Glomerular visceral epithelial cell (primary cell): Measurements from ENCODE around the gene PIGV.
A peak's percentile ranks its signal among the peaks of the same experiment; 100 is the strongest.

Experiments
- DNase-seq: peaks from one replicate; pipeline ENCODE4 v3.0.0-alpha.2; 2016; ENCODE audit errors: extremely low spot score

The PIGV gene

DNA sequence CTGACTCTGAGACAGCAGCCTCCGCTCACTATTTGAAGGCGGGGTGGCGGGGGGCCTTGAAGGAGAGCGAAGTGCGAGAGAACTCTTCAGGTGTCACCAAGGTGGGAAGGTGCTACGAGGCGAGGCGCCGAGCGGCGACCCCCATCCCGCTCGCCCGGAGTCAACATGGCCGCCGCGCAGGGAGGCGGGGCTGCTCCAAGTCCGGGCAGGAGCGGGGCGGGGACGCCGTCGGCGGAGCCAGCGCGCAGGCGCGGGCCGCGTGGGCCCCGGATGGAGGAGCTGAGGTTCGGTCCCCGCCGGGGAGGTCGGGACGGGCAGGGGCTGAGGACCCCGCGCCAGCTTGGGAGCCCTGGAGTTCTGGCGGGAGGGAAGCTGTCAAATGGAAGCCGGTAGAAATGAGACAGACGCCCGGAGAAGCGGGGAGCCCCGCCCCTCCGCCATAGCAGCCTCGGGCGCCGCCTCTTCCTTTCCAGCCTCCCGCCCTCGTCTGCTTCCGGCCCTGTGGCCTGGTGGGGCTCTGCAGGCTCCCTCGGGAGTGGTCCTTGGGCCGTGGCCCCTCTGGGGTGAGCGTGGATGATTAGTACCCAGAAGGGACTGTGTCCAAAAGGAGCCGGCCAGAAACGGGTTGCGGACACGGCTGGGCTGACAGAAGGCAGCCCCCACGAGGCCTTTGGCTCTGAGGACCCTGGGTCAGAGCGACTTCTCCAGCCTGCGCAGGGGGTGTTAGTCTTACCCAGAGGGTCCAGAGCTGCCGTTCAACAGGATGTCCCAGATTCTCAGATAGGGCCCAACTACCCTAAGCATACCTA lies at the start of gene PIGV:
Gene PIGV (plus strand): TSS at position 245 of the 809 bp plus-strand sequence. CDS start 2,866 bp downstream, outside the sequence.
- peak; percentile 84 for DNase-seq

DNA sequence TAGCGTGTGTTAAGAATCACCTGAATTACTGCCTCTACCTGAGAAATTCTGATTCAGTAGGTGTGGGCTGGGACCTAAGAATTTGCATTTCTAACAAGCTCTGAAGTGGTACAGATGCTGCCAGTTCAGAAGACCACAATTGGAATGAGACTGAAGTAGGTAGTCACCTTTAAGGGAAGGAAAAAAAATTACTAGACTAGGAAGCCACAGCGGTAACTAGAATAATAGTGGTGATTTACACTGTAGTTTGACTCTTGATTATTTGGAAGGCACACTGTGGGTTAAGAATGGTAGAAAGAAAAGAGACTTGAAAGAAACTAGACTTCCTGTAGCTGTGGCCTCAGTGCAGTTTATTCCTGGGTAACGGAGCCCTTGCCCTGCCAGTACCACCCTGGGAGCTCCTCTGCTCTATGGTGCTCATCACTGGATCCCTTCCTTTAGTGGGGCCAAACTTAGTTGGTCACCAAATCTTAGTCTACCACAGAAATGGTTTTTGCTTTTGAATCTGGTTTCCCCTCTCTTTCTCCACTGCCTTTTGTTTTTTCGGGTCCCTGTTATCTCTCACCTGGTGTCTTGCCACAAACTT lies 48.3 kb upstream of the PIGV start:
- DNase-seq: no peak

DNA sequence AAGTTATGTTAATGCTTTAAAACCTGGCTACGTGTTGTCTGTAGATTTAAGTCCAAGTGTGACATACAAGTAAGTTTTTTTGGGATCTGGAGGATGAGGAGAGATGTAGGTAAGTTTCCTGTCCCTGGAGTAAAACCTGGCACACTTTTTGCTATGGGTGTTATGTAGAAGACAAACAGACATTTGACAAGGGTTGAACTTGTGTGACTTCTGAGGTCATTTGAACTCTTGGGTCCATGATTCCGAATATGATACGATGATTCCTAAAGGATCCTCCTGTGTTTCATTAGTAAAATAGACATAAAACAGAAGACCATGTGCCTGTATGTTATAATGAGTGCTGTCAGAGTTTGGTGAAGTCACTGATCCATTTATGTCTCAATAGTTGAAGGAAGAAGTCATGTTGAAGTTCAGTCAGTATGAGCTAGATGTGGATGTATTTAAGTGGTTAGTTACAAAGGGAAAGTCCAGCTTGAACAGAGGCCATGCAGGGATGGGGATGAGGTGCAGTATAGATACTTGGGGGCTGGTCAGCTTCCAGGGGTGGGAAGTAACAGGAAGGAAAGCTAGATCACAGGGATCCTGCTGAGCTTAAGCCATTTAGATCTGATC lies 47.6 kb upstream of the PIGV start:
- no peak for DNase-seq

DNA sequence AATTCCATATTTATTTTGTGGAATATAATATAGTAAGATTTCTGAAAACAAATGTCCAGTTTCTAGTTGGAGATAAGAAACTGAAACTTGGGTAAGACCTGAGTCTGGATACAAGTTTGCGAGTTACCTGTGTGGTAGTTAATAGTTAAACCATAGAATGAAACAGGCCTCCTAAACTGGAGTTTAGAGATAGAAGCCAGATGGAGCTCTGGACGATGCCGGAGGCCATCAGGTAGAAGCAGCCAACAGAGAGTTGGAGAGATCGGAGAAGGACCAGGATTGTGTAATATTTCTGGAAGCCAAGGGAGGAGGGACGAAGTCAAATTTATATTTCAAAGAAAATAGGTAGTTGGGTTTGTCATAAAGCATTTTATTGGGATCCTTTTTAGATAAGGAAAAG lies 46.8 kb upstream of the PIGV start:
- DNase-seq: no peak

DNA sequence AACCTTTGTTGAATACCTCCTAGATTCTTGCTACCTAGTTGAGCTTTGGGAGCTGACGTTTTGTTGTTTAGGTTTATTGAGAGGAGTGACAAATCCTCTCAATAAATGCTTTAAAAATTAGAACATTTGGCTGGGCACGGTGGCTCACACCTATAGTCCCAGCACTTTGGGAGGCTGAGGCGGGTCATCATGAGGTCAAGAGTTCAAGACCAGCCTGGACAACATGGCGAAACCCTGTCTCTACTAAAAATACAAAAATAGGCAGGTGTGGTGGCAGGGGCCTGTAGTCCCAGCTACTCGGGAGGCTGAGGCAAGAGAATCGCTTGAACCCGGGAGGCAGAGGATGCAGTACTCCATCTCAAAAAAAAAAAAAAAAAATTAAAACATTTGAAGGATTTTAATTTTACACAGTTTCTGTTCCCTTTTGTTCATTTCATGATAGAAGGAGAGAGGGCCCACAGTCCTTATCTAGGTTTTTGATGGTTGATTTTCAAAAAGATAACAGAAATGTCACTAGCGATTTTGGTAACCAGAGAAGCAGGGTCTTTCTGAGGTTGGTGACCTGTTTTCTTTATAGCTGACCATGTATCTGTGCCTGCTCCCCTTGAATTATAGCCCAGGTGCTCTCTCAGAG lies 44.2 kb upstream of the PIGV start:
- DNase-seq: no peak

DNA sequence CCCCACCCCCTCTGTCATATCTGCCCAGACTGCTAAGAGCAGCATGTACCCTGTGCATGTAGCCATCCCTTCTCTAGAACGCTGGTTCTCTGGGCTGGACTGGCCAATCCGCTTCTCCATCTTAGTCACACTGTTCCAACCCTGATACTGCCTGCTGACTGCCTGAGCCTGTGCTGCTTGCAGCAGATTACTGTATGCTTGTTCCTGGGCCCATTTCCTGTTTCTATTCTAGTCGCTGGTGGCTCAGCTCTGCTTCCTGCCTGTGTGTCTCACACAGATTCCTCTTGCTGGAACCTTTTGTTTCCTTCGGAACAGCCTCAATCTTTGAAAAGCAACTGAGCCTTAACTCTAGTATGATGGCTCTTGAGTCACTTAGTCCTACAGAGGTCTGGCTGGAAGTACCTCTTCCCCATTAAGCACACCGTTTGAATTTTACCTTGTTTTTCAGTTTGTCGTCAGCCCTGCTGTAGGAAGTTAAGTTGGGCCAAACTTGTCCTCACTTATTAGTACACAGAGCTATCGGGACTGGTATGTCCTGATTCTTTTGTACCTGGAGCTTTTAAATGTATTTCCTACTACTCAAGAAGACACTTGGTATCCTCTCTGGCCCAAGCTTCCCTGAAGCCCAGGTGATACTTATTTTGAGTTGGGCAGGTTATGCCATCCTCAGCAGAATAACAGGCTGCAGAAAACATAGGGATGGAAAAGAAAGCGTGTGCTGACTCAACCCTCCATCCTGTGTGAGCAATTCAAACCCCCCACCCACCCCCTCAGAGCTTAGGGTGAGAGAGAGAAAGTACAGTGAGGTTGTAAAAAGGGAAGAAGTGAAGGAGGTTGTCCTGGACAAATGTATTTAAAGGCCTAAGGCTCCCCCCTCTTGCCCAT lies 43.4 kb upstream of the PIGV start:
- DNase-seq: peak; percentile 53

DNA sequence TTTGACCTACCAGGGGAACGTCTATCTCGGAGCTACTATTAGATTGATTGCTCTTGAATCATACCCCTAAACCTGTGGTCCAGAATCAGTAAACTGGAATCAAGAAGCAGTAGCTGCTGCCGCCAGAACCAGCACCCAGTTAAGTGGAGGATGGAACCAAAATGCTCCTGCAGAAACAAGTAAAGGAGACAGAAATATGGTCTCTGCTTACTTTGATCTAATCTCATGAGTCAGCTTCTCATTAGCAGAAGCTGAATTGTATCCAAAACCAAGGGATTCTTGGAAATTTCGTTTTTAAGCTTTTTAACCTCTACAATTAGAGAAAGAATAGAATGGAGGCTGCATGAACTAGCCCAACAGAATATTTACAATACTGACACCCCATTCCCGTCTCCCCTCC lies 42.6 kb upstream of the PIGV start:
- no peak for DNase-seq

DNA sequence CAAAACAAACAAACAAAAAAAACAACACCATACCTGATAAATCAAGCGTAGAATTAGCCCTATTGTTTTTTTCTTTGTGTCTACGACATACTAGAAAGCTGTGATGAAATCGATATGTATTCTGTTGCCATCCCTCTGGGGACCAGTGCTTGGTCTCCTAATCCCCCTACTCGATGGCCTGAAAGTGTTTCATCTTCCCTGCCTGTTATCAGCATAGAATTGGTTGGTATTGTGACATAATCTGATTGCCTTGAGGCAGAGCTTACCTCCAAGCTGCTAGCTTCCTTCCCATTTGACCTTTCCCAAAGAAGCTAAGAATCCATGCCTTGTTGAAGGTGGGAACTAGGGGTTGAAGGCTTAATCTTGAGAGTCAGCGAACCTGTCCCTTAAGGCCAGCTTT lies 40.7 kb upstream of the PIGV start:
- DNase-seq: no peak

DNA sequence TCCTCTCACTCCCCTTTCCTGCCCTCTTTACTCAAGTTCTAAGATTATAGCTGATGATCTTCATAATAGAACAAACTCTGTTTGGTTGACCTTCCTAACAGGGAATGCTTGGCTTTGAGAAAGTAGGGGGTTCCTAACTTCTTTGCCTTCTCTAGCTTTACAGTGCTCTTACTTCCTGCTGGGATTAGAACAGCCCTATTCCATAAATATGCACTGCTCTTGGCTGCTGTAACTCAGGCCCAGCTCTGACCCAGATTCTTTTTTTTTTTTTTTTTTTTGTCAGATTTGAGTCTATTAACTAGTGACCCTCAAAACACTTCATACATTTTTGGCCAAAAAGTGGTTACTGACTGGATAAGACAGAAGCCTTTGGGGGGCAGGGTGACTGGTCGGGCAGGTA lies 39.4 kb upstream of the PIGV start:
- DNase-seq: no peak

DNA sequence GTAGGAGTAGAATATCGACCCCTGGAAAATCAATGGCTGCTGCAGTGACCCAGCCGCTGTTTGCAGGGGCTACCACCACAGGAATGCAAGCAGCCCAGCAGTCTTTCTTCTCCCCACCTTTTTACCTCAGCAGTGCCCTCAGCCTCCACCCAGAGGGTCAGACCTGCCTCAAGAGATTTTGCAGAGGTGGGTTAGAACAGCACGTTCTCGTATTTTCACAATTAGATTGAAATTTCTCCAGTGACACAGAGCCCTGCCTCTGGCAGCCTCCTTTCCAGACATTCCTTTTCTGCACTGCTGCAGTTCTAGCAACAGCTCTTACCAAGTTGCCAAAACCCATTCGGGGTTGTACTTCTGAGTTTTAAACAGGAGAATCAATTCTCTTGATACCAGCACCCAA lies 38.3 kb upstream of the PIGV start:
- no peak for DNase-seq

DNA sequence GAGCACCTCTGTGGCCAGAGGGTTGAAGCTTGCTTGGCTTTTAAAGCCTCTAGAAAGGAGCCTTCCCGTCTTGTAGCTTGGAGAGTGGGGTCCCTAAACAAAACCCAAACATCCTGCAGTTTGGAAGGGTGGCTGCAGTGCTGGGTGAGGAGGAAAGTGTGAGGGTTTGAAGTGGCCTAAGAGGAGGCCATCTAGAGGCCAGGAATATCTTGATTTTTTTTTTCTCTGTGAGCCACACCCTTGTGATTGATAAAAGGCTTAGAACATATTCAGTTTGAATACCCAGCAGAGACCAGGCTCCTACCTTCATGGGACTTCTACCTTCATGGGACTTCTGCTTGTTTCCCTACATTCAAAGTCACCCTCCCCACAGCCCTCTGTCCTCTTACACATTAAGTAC lies 37.3 kb upstream of the PIGV start:
- no peak for DNase-seq

DNA sequence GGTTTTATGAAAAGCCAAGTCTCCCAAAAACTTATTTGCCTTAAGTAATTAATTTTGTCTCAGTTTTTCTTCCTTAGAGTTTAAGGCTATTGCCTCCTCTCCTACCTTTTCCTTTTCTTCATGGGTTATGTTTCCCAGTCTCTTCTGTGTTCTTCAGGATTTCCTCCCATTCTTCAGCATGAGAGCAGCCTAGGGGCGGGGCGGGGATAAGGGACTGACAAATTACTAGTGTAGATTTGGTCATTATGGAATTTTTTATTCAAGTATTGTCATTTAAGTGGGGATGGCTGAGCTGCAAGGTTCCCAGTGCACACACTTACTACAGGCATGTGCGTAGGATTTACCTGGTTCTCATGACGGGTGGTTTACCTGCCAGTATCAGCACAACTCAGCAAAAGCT lies 35.2 kb upstream of the PIGV start:
- DNase-seq: no peak

DNA sequence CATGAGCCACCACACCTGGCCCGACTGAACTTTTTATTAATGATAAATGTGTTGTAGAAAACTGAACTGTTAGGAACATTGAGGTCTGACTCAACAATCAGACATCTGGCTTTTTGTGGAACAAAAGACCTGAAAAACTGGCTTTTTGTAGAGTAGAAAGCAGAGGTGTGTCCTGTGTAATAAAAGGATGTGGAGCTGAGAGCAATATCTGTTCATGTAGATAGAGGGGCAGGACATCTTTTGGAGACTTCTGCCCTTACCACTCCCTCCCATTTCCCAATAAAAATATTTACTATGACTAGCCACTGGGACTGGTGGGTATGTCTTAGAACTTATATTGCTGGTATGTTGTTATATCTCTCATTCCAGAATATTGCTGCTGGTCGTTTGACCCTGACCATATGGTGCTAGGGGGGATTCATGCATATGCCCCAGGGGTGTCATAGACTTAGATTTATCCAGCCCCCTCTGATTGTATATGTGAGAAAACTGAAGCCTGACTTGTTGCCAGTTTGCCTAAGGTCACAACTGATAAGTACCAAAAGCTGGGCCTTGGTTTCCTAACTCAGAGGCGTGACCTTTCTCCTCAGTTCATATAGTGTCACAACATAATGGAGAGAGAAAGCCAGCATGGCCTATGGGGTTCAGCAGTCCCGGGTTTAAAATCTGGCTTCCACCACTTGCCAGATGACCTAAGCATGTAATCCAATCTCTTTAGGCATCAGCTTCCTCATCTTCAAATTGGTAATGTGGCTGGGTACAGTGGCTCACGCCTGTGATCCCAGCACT lies 33.5 kb upstream of the PIGV start:
- no peak for DNase-seq

DNA sequence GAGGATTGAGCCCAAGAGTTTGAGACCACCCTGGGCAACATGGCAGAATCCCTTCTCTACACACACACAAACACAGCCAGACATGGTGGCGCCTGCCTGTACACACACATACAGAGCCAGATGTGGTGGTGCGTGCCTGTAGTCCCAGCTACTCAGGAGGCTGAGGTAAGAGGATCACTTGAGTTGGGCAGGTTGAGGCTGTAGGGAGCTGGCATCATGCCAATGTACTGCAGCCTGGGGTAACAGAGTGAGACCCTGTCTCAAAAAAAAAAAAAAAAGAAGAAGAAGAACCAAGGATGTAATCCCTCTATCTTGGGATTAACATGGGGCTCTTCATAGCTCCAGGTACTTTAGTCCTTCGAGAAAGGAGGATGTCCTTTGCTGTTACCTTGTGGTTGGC lies 29.4 kb upstream of the PIGV start:
- DNase-seq: no peak

DNA sequence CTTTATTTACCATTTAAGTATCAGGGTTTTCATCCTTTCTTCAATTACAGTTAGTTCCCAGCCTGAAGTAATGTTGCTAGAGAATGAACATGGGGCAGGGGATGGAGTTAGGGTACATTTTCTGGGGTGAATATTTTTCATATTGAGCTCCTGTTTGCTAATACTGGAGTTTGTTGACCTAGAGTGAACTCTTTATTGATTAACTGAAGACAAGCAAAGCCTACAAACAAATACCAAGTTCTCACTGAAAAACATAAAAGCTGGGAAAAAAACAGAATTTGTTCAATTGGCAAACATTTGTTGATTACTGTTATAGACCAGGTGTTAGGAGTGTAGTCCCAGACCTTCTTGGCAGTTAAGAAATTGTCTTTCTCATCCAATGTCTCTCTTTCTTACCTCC lies 28.2 kb upstream of the PIGV start:
- no peak for DNase-seq

DNA sequence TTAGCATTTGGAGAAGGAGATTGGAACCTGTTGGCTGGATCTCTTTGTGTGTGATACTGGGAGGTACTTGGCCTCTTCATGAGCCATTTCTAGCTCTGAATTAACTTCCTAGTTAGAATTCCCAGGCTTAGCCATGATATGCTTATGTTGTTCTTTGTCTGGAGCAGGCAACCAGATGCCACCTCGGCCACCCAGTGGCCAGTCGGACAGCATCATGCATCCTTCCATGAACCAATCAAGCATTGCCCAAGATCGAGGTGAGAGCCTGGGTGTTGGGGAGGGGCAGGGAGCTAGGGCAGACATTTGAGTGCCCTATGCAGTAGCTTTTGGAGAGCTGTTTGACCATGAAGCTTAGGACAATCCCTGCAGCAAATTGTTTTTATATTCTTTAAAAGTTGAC lies 26.5 kb upstream of the PIGV start:
- no peak for DNase-seq

DNA sequence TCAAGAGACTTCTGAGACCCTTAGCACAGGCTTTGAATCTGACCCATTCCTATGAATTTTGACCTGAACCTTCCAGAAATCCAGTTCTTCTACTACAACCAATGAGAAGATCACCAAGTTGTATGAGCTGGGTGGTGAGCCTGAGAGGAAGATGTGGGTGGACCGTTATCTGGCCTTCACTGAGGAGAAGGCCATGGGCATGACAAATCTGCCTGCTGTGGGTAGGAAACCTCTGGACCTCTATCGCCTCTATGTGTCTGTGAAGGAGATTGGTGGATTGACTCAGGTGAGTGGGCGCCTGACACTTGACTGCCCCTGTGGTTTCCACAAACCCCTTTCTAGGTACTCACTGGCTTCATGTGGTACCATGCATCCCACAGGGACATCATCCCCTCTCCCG lies 20.0 kb upstream of the PIGV start:
- DNase-seq: no peak

DNA sequence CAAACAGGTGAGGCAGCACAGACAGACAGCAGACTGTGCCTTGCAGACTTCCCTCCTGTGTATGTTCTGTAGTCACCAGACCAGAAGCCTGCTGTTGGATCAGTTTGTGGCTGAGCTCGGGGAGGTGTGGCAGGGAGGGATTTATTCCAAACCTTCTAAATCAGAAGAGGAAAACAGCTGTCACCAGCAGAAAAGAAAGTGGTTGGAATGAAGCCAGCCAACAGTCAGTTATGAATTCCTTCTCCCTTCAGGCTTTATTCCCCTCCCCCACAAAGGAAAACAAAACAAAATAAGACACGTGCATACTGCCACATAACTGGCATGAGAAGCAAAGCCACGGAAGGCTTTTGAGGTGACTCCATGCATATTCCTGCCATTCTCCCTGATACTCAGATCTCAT lies 19.0 kb upstream of the PIGV start:
- DNase-seq: peak; percentile 83

DNA sequence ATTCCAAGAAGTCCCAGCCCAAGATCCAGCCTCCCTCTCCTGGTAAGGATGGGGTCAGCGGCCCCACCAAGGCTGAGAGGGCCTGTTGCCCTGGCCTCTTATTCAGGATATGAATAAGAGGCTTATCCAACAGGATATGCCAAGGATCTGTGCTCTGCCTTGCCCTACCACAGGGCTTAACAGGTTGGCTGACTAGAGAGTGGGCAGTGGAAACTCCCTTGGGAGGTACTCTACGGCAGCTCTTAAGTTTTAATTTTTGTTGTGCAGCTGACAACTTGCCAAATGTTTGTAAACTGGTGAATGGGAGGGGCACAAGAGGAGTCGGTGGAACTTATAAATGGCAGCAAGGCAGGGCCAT lies 16.5 kb upstream of the PIGV start:
- no peak for DNase-seq

DNA sequence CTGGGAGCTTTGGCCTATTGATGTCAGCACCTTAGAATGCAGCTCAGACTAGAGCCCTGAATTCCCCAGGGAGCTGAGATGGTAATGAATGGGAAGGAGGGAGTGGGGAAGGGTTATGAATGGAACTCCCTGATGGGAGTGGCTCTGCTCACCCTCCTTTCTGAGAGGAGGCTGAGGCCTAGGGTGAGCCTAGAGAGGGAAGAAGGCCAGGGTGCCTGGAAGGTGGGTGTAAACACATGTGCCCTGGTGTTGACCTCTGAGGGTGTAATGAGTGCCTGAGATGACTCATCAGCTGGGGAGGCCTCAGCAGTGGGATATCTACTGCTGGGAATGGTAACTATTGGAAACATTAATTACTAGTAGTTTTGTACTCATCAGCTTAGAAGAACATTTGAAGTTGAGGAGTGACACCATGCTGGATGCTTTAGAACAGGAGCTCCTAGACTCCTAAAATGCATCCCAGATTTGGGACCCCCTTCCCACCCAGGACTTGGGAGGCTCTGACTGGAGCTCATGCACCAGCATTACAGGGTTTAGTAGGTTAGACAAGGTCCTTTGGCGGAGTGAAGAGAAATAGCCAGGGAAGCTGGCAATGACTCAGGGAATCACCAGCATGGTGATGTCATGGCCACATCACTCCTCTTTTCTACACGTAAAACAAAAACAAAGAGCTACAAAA lies 16.0 kb upstream of the PIGV start:
- DNase-seq: peak; percentile 93

DNA sequence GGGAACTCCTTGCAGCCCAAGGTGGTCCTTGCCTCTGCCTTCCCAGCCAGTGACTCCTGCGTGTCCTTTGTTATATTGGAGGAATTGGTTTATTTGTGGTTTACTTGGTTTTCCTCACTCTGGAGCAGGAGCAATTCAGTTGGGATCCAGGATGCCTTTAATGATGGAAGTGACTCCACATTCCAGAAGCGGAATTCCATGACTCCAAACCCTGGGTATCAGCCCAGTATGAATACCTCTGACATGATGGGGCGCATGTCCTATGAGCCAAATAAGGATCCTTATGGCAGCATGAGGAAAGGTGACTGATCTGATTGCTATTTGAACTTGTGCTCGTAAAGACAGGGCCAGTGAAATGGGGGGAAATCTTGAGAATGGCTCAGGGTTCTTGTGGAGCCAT lies 15.1 kb upstream of the PIGV start:
- peak; percentile 89 for DNase-seq
